ENCODE data around the gene ENO1.
"Not testable (repeated sequence)": the region's sequence is repeated elsewhere in the genome, so short reads cannot be mapped to it uniquely, and the experiment has no call there.

Gene ENO1

GRCh38 chr1:8902765-8903164 is 24.3 kb upstream of the ENO1 start:
- no peak for ATAC-seq (ENCODE audit: insufficient read depth, low read depth)
- no peak for TF ChIP-seq EZH2 (IDR thresholded peaks at IDR 0.05; ENCODE audit: borderline replicate concordance, low read depth, low read length, severe bottlenecking)
- no peak for TF ChIP-seq CTCF (IDR thresholded peaks at IDR 0.05; ENCODE audit: borderline replicate concordance, extremely low read depth, low read length, poor library complexity, severe bottlenecking)
- Histone ChIP-seq H3K9me3 (ENCODE audit: insufficient read depth, low read length, severe bottlenecking) (no peaks in the 10 kb centered on the region), H3K9ac (ENCODE audit: low read depth, low read length) (no peak overlapping the region), H3K4me2 (ENCODE audit: insufficient read depth, low read length) (no peak overlapping the region), H3K36me3 (ENCODE audit: insufficient read depth, low read length) (no peaks in the 10 kb centered on the region), H3K27ac (ENCODE audit: low read length) (no peak overlapping the region), H3K4me3 (ENCODE audit: low read depth in 1 of 2, low read length in 2 of 2) (no peak overlapping the region), H2AFZ (ENCODE audit: low read depth, low read length) (no peak overlapping the region), H3K4me1 (ENCODE audit: insufficient read depth, low read length) (peaks cover 8% of the 10 kb centered on the region; the same call in 1 of the 2 replicates), H4K20me1 (ENCODE audit: insufficient read depth, low read length) (no peaks in the 10 kb centered on the region), H3K27me3 (ENCODE audit: insufficient read depth, low read length, poor library complexity) (no peaks in the 10 kb centered on the region), H3K79me2 (ENCODE audit: insufficient read depth, low read length) (no peaks in the 10 kb centered on the region)
- DNase-seq: no peak

- not testable (repeated sequence) for ATAC-seq (ENCODE audit: insufficient read depth, low read depth); H3K27ac ChIP-seq (ENCODE audit: low read length); H3K4me2 ChIP-seq (ENCODE audit: insufficient read depth, low read length); H3K9me3 ChIP-seq (ENCODE audit: insufficient read depth, low read length, severe bottlenecking); H3K4me3 ChIP-seq (ENCODE audit: low read depth in 1 of 2, low read length in 2 of 2); H3K36me3 ChIP-seq (ENCODE audit: insufficient read depth, low read length); H3K27me3 ChIP-seq (ENCODE audit: insufficient read depth, low read length, poor library complexity); DNase-seq; H3K79me2 ChIP-seq (ENCODE audit: insufficient read depth, low read length); H2AFZ ChIP-seq (ENCODE audit: low read depth, low read length); H3K4me1 ChIP-seq (ENCODE audit: insufficient read depth, low read length); H4K20me1 ChIP-seq (ENCODE audit: insufficient read depth, low read length); H3K9ac ChIP-seq (ENCODE audit: low read depth, low read length)
Observed at GRCh38 chr1:8900684-8901083, 22.2 kb upstream of the ENO1 start.

- Histone ChIP-seq H3K27ac (ENCODE audit: low read length) (no peak overlapping the region), H3K79me2 (ENCODE audit: insufficient read depth, low read length) (no peaks in the 10 kb centered on the region), H3K4me2 (ENCODE audit: insufficient read depth, low read length) (no peak overlapping the region), H3K27me3 (ENCODE audit: insufficient read depth, low read length, poor library complexity) (no peaks in the 10 kb centered on the region), H3K9me3 (ENCODE audit: insufficient read depth, low read length, severe bottlenecking) (no peaks in the 10 kb centered on the region), H4K20me1 (ENCODE audit: insufficient read depth, low read length) (no peaks in the 10 kb centered on the region), H3K4me3 (ENCODE audit: low read depth in 1 of 2, low read length in 2 of 2) (no peak overlapping the region), H3K36me3 (ENCODE audit: insufficient read depth, low read length) (no peaks in the 10 kb centered on the region), H3K4me1 (ENCODE audit: insufficient read depth, low read length) (peaks cover 8% of the 10 kb centered on the region; the same call in 1 of the 2 replicates), H3K9ac (ENCODE audit: low read depth, low read length) (no peak overlapping the region), H2AFZ (ENCODE audit: low read depth, low read length) (no peak overlapping the region)
- ATAC-seq (ENCODE audit: insufficient read depth, low read depth): no peak
- DNase-seq: no peak
- TF ChIP-seq CTCF (IDR thresholded peaks at IDR 0.05; ENCODE audit: borderline replicate concordance, extremely low read depth, low read length, poor library complexity, severe bottlenecking) (no peak), EZH2 (IDR thresholded peaks at IDR 0.05; ENCODE audit: borderline replicate concordance, low read depth, low read length, severe bottlenecking) (no peak)
Observed at GRCh38 chr1:8899046-8899445, 20.6 kb upstream of the ENO1 start.

GRCh38 chr1:8898418-8898817 is 19.9 kb upstream of the ENO1 start:
- not testable (repeated sequence) for H3K4me1 ChIP-seq (ENCODE audit: insufficient read depth, low read length)

GRCh38 chr1:8897505-8897904 is 19.0 kb upstream of the ENO1 start:
- not testable (repeated sequence) for H3K9me3 ChIP-seq (ENCODE audit: insufficient read depth, low read length, severe bottlenecking); H3K27ac ChIP-seq (ENCODE audit: low read length); H3K4me2 ChIP-seq (ENCODE audit: insufficient read depth, low read length); H2AFZ ChIP-seq (ENCODE audit: low read depth, low read length); H4K20me1 ChIP-seq (ENCODE audit: insufficient read depth, low read length); H3K36me3 ChIP-seq (ENCODE audit: insufficient read depth, low read length); ATAC-seq (ENCODE audit: insufficient read depth, low read depth); H3K9ac ChIP-seq (ENCODE audit: low read depth, low read length); H3K27me3 ChIP-seq (ENCODE audit: insufficient read depth, low read length, poor library complexity); DNase-seq; H3K79me2 ChIP-seq (ENCODE audit: insufficient read depth, low read length); H3K4me1 ChIP-seq (ENCODE audit: insufficient read depth, low read length); H3K4me3 ChIP-seq (ENCODE audit: low read depth in 1 of 2, low read length in 2 of 2)

More at GRCh38 chr1:8898418-8898817, 19.9 kb upstream of the ENO1 start:
- H2AFZ ChIP-seq (ENCODE audit: low read depth, low read length); H3K79me2 ChIP-seq (ENCODE audit: insufficient read depth, low read length); DNase-seq; H3K27ac ChIP-seq (ENCODE audit: low read length); ATAC-seq (ENCODE audit: insufficient read depth, low read depth); H3K36me3 ChIP-seq (ENCODE audit: insufficient read depth, low read length); H3K9ac ChIP-seq (ENCODE audit: low read depth, low read length); H3K9me3 ChIP-seq (ENCODE audit: insufficient read depth, low read length, severe bottlenecking); H3K27me3 ChIP-seq (ENCODE audit: insufficient read depth, low read length, poor library complexity); H4K20me1 ChIP-seq (ENCODE audit: insufficient read depth, low read length); H3K4me3 ChIP-seq (ENCODE audit: low read depth in 1 of 2, low read length in 2 of 2); H3K4me2 ChIP-seq (ENCODE audit: insufficient read depth, low read length): not testable (repeated sequence)

GRCh38 chr1:8896775-8897174 is 18.3 kb upstream of the ENO1 start:
- H2AFZ ChIP-seq (ENCODE audit: low read depth, low read length); H3K4me2 ChIP-seq (ENCODE audit: insufficient read depth, low read length); H3K27me3 ChIP-seq (ENCODE audit: insufficient read depth, low read length, poor library complexity); H3K4me3 ChIP-seq (ENCODE audit: low read depth in 1 of 2, low read length in 2 of 2); ATAC-seq (ENCODE audit: insufficient read depth, low read depth); H3K9me3 ChIP-seq (ENCODE audit: insufficient read depth, low read length, severe bottlenecking); H3K79me2 ChIP-seq (ENCODE audit: insufficient read depth, low read length); H4K20me1 ChIP-seq (ENCODE audit: insufficient read depth, low read length); H3K4me1 ChIP-seq (ENCODE audit: insufficient read depth, low read length); H3K27ac ChIP-seq (ENCODE audit: low read length); DNase-seq; H3K9ac ChIP-seq (ENCODE audit: low read depth, low read length); H3K36me3 ChIP-seq (ENCODE audit: insufficient read depth, low read length): not testable (repeated sequence)

All from DND-41 (cell line).